SK-MEL-5 (cell line): ENCODE measurements around the gene KCNJ6. TPM values are rescaled to one million over a fixed set of nuclear protein-coding genes. Genes with fewer than 3 reads are reported as not detected.

Experiments used
- DNase-seq: peaks from one replicate; pipeline ENCODE4 v3.0.0-alpha.2; 2016; ENCODE audit warnings: low read depth, low spot score
- in situ Hi-C: cut with HindIII; loops from 2 replicates; pipeline ENCODE4 v1.10.0; 2016; ENCODE audit warnings: low sequenced_read_pairs, high pct_unique_total_duplicates, low pct_unique_long_range_greater_than_20kb
- total RNA-seq: library from RNA; depleted of rRNA; stranded (reverse); fragments of >200 nt; shearing (Covaris generic); gene quantifications from 2 replicates; pipeline ENCODE4 v1.2.3, GENCODE V29; 2014

KCNJ6 gene
- total RNA-seq, 1 experiment from 2014 or later, result not detected

GRCh38 chr21:37800456-37801061, 115.7 kb downstream of the KCNJ6 start:
- in situ Hi-C loops, result no loop called here
- DNase-seq, result no peak

- no peak for DNase-seq
- in situ Hi-C loops, result no loop called here
Observed at GRCh38 chr21:37800057-37800455, 116.2 kb downstream of the KCNJ6 start.

DNA sequence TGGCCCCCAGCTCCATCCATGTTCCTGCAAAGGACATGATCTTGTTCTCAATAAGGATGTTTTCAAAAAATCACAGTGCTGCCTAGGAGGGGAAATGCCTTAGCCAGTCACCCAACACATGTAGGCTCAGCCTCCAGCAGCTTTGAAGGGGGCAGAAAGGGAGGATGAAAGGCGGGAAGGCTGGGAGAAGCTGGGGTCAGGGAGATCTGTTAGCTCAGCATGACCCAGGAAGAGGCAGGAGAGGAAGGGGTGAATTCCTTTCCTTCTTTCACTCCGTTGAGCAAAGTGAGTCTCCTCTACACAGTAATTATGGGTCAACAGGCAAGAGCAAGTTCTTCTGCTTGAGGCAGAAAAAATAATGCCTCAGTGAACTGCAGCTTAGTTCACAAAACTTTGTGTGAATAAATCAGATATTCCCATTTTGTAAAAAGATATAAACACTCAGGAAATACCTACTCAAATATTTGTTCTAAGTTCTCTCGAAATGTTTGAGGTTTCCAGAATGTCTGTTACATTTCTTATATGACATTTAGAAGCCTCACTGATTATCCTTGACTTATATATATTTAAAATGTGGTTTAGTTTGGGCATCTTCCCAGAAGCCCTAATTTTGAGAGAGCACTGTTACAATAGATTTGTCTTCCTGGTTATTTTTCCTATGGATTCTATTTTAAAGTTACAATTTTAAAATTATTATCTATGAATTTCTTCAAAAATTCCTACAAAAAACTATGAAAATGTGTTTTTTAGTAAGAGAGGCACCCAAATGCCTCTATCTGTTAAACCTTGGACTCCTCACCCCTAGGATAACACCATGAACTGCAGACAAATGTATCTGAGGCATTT, 116.8 kb downstream of the KCNJ6 start:
- DNase-seq, result no peak
- in situ Hi-C loops, result no loop called here

- in situ Hi-C loops, result no loop called here
Observed at GRCh38 chr21:37797403-37797802, 118.9 kb downstream of the KCNJ6 start.

GRCh38 chr21:37796011-37796410, 120.2 kb downstream of the KCNJ6 start:
- in situ Hi-C loops, result no loop called here
- no peak for DNase-seq

More at GRCh38 chr21:37797403-37797802, 118.9 kb downstream of the KCNJ6 start:
- no peak for DNase-seq

DNA sequence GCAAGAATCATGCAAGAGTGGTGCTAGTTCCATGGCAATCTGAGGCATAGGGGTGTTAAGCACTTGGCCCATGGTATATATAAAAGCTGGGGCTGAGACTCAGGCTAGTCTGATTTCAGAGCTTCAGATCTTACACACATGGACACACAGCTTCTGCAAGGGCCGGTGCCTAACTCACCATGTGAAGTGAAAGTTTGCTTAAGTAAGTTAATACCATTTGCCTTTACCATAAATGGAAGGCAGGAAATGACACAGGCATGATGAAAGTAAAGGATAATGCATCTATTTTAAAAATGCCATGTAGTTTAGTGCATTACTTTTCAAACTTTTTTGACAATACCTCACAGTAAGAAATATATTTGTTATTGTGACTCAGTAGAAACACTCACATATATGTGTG, 122.6 kb downstream of the KCNJ6 start:
- in situ Hi-C loops, result no loop called here
- no peak for DNase-seq

GRCh38 chr21:37792046-37792445, 124.2 kb downstream of the KCNJ6 start:
- in situ Hi-C loops, result no loop called here
- no peak for DNase-seq

DNA sequence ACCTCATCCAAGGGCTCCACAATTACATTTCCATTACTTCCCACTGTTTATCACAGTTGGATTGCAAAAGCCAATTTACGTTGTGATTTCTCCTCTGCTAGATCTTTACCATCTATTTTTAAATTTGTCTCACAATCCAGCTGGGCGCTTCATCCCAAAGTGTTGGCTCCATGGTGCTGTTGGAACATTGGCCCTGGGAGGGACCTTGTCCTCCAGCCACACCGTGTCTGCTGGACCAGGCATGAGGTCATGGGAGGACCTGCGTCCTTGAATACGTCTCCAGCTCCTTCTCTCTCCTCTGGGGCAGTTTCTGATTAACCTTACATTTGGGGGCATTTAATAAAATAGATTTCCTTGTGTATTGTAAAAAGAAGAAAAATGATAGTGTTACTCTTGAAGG, 125.4 kb downstream of the KCNJ6 start:
- in situ Hi-C loops, result no loop called here
- DNase-seq, result no peak

DNA sequence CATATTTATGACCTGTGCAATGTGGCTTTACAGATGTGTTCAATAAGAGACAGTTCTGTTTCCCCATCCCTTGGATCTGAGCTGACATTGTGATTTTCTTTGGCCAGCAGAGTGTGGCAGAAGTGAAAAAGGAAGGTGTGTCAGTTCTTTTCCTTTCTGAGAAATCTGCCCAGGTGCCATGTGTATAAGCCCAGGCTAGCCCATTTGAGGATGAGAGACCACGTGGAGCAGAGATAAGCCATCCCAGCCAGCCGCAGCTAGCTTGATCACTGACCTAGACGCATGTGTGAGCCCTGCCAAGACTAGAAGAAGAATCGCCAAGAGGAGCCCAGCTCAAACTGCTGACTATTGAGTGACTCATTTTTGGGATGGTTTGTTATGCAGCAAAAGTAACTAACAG, 127.8 kb downstream of the KCNJ6 start:
- DNase-seq, result no peak
- in situ Hi-C loops, result no loop called here

GRCh38 chr21:37787456-37787855, 128.8 kb downstream of the KCNJ6 start:
- in situ Hi-C loops, result no loop called here
- no peak for DNase-seq

- in situ Hi-C loops, result no loop called here
- DNase-seq, result no peak
Observed at GRCh38 chr21:37784591-37785318, 131.5 kb downstream of the KCNJ6 start.

- in situ Hi-C loops, result no loop called here
- no peak for DNase-seq
Observed at GRCh38 chr21:37783016-37783415, 133.2 kb downstream of the KCNJ6 start.

DNA sequence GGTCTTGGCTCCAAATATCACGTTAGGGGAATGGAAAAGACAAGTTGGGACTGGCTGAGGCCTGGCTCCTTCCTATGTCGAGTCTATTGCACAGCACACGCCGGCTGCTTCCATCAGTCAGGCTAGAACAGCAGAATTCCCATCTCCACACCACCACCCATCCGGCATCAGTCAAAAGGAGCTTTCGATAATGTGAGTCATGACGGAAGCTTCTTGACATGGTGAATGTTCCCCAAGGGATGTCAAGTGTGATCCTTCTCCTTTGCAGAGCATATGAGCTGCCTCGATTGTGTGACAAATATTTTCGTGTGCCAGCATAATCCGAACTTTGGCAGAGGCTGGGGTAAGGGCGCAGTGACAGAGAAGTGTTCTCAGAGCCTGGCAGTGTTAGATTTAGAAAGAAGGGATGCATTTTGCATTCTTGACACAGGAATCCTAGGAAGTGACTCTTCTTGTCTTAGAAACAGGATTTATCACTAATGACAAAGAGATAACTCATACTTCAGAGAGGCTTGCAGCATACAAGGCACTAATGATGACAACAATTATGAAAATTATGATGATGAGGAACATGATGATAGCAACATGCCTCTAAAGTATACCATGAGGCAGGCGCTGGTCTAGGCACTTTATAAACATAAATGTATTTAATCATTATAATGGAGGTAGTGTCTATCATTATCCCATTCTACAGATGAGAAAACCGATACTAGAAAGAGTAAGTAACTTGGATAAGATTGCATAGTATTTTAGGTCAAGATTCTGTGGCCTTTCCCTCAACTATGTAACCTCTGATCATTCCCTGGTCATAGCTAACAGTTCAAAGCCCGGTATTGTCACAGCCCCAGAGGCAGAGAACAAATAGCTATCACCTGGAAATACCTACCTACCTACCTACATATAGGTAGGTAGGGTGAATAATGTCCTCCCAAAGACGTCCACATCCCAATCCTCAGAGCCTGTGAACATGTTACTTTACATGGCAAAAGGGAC, 135.0 kb downstream of the KCNJ6 start:
- in situ Hi-C loops, result no loop called here
- DNase-seq, result no peak

DNA sequence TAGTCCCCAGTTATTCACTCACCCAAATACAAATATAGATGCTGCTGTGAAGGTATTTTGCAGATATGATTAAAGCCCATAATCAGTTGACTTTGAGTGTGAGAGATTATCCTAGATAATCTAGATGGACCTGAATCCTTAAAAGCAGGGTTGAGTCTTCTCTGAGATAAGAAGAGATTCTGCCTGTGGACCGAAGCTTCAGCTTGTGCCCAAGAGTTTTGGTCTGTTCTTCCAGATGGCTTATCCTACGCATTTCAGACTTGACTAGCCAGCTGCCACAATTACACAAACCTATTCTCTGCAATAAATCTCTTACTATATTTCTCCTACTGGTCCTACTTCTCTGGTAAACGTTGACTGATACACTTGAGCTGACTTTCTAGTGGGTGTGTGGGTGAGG, 145.1 kb downstream of the KCNJ6 start:
- DNase-seq, result no peak
- in situ Hi-C loops, result no loop called here

- DNase-seq, result no peak
- in situ Hi-C loops, result no loop called here
Observed at GRCh38 chr21:37770461-37770860, 145.8 kb downstream of the KCNJ6 start.

DNA sequence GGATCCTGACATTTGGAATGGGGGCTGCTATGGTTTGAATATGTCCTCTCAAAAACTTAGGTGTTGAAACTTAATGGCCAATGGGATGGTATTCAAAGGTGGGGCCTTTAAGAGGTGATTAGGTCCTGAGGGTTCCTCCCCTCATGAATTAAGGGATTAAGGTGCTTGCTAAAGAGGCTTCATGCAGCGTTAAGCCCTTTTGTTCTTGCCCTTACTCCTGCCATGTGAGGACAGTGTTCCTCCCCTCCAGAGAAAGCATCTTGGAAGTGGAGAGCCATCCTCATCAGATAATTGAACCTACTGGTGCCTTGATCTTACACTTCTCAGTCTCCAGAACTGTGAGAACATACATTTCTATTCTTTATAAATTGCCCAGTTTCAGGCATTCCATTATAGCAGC, 146.6 kb downstream of the KCNJ6 start:
- no peak for DNase-seq
- in situ Hi-C loops, result no loop called here

- in situ Hi-C loops, result no loop called here
- DNase-seq, result no peak
Observed at GRCh38 chr21:37767984-37768383, 148.3 kb downstream of the KCNJ6 start.
